NCI-H1417 (cell line): ENCODE measurements around the gene PROCA1.
A peak's percentile ranks its signal among the peaks of the same experiment; 100 is the strongest.
"Not testable (repeated sequence)": the region's sequence is repeated elsewhere in the genome, so short reads cannot be mapped to it uniquely, and the experiment has no call there.

Source experiments
- DNase-seq, 3 experiments: peaks; one replicate each; lab custom pipeline; 2025; lab: John Stamatoyannopoulos, UW

The PROCA1 gene

DNA sequence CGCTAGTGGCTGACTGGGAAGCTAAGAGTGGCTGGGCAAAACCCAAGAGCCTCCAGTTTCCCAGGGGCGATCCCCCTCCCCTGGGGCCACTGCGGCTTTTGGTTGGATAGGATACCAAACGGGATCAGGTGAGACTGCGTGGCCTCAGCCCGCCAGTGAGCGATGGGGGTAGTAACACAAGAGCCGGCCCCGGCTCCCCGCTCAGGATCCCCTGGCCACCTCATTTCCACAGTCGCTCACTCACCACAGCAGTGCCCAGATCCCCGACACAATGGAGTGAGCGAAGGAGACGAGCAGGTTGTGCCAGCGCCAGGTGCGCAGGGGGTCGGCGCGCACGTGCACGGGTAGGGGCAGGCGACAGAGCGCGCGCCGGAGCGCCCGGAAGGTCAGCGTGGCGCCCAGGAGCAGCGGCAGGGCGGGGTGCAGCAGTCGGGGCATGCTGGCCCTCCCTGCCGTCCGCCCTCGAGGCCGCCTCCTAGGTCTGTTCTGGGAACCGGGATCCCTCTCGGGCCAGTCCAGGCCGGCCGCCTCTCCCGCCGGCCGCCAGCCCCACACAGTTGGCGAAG is 14.1 kb upstream of the PROCA1 start:
- peak; percentile 75 to 89 (median 88) for DNase-seq

DNA sequence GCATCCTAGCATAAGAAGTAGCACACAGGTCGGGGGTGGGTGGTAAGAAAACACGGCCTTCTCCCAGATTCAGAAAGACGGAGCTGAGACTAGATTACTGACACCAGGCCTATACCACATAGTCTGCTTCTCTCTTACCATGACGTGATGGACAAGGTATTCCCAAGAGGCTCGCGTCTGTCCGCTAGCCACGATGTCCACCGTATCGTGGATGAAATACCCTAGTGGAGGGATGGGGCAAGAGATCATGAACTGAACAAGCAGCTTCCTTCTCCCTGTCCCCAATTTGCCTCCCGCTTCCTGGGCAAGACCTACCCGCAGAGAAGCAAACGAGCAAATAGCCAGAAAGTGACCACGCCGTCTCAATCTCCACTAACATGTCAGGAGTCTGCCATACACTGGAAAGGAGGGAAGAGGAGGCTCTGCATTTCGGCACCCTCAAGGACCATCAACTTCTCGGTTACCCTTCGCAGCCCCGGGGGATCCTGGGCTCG is 13.5 kb upstream of the PROCA1 start:
- DNase-seq: peak in 2 of 3 experiments; percentile 44 to 79

DNA sequence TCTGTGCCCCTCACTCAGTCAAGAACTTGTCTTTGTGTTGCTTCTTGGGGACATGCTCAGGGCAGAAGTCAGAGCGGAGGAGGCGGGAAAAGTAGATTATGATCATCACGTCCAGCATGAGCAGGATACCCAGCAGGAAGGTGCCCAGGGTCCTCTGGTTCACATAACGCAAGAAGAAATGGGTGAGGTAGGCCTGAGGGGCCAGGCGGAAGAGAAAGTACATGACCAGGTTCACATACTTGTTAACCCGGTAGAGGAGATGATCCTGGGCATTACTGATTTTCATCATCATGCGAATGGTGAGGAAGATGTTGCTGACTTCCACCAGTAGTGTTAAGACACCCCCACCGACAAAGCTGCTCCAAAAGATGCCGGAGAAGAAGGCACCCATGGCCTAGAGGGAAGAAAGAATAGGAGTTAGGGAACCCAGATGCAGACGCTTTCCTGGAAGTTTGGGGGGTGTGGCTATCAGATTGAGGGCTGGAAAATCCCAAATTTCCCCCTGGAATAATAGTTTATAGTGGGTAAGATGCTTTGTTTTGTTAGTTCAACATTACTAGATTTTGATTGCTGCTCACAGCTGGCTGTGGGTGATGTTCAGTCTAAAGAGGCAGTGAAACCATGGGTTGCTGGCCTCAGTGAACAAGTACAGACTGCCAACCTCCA is 12.9 kb upstream of the PROCA1 start:
- DNase-seq: no peak

DNA sequence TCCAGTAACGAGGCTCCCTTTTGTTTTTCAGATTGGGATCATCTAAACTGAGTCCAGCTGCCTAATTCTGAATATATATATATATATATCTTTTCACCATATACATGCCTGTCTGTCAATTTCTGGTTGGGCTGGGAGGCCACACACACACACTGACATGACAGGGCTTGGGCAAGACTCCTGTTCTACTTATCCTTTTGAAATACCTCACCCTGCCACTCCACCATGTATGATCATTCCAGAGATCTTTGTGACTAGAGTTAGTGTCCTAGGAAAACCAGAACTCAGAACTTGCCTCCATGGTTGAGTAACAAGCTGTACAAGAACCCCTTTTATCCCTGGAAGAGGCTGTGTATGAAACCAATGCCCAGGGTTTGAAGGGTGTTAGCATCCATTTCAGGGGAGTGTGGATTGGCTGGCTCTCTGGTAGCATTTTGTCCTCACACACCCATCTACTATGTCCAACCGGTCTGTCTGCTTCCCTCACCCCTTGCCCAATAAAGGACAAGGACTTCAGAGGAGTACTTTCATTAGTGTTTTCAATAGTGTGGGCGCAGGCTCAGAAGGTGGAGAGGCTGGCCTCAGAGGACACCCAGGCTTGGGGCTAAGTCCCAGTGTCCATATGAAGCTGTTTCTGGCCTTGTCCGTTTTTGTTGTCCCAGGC is 12.3 kb upstream of the PROCA1 start:
- not testable (repeated sequence) for DNase-seq

DNA sequence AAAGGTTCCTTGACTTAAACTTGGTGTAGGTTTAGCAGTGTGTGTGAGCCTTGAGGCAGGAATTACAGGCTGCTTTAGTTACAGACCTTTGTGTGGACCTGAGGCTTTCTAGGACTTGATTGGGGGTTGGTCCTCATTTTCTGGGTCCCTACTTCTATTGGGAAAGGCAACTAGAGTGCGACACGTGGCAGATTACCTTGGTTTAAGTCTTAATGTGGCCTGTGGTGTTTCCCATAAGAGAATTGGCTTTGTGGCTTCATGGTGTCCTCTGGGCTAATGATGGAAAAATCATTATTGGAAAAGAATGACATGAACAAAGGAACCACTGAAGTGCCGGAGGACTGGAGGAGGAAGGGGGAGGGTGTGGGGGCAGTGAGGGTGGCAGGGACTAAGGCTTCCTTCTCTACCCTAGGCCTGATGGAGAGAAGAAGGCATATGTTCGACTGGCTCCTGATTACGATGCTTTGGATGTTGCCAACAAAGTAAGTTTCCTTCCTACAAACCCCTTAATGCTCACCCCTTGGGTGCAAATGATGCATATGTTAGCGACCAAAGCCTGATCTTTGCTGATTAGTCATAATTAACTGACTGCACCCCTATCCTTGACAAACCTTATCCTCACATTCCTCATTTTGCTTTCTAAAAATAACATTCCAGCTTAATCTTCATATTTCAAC is 11.6 kb upstream of the PROCA1 start:
- no peak for DNase-seq

DNA sequence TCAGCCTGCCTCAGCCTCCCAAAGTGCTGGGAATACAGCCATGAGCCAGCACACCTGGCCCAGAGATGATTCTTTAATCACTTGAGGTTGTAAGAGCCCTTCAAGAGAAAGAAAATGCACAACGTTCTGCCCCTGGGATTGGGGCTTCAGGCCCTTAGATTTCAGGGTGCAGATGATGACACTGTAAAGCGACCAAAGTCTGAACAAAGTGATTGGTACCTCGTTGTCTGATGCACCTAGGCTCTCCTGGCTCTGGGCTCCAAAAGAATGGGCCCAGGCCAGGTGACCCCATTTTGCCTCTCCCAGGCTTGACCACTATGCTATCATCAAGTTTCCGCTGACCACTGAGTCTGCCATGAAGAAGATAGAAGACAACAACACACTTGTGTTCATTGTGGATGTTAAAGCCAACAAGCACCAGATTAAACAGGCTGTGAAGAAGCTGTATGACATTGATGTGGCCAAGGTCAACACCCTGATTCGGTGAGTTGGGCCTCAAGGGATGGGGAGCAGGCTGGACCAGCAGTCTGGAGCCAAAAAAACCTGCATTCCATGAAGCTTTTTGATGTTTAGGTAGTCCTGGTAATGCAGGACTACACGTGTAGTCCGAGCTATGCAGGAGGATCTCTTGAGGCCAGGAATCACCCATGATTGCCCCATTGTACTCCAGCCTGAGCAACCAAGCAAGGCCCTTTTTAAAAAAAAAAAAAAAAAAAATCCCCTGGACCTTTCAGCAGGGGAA is 10.9 kb upstream of the PROCA1 start:
- DNase-seq: no peak

DNA sequence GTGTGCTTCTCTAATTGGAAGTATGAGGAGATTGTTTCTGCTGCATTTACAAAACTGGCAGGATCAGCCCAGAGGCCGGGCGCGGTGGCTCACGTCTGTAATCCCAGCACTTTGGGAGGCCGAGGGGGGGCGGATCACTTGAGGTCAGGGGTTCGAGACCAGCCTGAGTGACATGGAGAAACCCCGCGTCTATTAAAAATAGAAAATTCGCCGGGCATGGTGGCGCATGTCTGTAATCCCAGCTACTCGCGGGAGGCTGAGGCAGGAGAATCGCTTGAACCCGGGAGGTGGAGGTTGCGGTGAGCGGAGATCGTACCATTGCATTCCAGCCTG is 9.3 kb upstream of the PROCA1 start:
- not testable (repeated sequence) for DNase-seq

DNA sequence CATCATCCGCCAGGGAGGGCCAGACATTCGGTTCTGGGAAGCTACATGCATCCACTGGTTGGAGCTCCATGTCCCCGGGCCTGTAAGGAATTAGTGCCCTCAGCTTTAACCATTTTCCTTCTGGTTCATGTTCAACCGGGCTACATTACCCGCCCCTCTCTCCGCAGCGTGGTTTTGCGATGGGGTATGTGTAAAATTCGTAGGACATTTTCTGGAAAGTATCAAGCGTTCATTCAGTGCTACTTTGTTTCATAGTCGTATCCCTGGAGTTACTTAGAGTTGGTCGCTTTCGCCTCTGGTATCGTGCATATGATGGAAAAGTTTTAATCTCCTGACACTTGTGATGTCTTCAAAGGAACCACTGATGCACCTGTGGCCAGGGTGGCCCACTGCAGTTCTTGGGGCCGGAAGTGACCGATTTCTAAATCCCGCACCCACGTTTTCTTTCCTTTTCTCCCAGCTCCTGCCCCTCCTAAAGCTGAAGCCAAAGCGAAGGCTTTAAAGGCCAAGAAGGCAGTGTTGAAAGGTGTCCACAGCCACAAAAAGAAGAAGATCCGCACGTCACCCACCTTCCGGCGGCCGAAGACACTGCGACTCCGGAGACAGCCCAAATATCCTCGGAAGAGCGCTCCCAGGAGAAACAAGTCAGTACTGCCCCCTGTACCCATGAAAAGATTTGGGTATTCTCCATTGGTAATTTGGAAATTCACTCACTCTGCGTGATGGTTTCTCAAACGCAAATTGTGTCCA is 8.7 kb upstream of the PROCA1 start:
- DNase-seq: peak in 1 of 3 experiments; percentile 51

DNA sequence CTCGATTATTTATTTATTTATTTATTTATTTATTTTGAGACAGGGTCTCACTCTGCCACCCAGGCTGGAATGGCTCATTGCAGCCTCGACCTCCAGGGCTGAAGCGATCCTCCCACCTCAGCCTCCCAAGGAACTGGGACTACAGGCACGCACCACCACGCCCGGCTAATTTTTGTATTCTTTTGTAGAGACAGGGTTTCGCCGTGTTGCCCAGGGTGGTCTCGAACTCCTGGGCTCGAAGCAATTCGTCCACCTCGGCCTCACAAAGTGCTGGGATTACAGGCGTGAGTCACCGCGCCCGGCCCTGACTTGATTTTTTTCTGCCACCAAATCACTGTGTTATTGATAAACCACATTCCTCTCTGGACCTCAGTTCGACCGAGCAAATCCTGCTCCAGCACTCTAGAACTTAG is 7.3 kb upstream of the PROCA1 start:
- DNase-seq: no peak

DNA sequence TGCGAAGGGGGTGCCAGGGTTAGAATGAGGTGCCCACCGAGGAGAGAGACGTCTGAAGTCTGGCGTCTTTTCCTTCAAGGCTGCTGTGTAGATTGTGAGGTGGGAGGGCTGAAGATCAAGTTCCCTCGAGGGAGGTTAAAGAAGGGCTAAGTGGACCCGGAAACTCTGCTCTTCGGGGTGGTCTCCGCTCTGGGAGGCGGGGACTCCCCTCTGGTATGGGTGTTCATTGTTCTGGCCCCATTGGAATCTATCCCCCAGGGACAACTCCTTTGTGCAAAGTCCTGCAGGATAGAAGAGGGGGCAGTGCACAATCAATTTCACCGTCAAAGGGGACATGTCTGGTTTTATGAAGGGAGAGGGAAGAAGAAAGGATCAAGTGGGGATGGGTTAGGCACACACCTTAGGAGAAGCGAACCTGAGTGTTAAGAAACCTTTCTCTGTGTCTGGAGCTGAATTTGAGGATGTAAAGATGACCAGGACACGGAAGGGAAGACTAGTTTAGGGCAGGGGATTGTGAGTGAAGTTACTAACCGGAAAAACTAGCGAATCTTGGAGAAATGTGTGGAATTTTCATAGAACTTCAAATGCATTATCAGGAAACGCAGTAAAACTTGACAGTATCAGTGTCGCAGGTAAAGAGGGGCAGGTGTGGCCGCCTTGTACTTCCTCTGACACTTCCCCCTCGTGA is 6.8 kb upstream of the PROCA1 start:
- peak in 1 of 3 experiments; percentile 14 for DNase-seq

DNA sequence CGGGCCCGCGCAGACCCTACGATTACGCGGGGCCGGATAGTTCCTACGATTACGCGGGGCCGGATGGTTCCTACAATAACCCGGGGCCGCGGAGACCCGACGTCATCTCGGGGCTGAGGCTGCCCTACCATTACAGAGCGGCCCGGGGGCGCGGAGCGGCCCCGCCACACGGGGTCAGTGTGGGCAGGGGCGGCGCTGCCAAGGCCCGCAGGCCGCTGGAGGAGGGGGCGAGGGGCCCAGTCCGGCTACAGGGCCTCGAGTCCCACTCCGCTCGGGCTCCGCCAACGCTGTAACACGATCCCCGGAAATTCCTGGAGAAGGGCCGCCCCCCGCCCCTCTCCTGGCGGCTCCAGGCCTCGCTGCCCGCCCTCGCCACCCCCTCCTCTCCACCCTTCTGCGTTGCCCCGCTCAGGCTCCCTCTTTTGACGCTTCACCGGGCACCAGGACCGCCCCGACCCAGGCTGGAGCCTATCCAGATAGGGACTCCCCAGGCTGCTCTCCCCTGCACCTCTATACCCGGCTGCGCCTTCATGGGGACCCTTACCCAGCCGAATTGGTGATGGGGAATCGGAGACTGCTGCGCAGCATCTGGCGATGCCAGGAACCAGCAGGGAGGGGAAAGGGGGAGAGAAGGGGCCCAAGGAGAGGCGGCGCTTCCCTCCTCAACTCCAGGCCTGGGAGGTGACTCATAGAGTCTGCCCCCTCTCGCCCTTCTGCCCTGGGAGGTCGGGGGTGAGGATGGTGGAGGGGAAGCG is 6.1 kb upstream of the PROCA1 start, which contains the start of gene RAB34:
RAB34 (minus strand) TSS at position 291 of the 755 bp plus-strand sequence. CDS start 602 bp downstream, outside the sequence.
- DNase-seq: peak in 2 of 3 experiments; percentile 40 to 49

DNA sequence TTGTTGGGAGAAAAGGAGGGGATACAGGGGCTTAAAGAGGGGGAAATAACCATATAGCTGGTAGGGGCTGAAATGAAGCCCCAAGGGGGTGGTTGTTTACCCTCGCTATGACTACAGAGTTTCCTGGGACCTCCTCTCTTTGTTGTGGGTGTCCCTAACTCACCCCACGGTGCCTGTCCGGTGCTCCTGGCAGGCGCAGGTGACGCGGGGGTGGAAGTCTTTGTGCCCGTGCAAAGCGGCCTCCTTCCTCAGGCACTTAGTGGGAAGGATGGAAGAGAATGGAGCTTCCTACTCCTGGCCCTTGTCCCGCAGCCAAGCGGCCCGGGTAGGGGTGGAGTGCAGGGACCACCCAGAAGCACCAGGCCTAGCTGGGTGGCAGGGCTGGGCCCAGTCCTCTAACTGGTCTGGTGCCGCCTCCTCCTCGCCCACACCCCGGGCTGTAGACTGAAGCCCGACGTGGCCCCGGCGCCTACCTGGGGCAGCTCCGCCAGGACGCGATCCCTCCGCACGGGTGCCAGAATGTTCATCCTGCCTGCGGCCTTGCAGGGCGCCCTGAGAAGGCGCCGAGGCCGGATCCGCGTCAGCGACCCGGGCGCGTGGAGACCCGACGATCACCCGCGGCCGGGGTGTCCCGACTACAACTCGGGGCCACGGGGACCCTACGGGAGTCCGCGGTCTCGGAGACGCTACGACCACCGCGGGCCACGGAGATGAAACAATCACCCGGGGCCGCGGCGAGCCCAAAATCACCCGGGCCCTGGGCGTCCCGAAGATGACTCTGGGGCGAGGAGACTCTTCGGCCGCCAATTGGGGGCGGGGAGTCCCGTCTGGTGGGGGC is 5.3 kb upstream of the PROCA1 start:
- no peak for DNase-seq

DNA sequence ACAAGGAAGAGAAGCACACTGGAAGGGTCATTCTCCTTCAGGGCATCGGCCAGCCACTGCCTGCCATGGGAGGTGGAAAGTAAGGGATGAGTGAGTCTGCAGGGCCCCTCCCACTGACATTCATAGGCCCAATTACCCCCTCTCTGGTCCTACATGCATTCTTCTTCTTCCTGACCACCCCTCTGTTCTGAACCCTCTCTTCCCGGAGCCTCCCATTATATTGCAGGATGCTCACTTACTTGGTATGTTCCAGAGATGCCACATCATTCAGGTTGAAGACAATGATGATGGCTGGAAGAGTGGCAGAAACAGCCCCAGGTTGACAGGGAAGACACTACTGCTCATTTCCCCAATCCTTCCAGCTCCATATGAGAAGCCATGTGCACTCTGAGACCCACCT is 3.5 kb upstream of the PROCA1 start:
- no peak for DNase-seq

DNA sequence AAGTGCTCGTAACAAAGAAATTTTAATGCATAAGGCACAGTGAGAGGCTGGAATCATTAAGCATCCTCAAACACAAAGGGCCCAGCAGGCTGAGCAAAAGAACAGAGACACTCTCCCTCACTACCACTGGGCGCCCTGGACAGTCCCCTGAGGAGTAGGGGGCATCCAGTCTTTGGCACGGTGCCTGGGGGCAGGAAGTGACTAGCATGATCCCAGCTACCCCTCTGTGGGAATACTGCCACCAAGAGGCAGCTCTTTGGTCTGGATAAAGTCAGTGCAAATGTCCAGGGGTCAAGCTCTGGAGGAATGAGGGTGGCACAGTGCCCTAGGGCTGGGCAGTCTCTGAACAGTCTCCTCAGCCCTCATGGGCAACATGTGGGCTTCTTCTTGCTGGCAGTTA is 2.6 kb upstream of the PROCA1 start:
- DNase-seq: no peak

DNA sequence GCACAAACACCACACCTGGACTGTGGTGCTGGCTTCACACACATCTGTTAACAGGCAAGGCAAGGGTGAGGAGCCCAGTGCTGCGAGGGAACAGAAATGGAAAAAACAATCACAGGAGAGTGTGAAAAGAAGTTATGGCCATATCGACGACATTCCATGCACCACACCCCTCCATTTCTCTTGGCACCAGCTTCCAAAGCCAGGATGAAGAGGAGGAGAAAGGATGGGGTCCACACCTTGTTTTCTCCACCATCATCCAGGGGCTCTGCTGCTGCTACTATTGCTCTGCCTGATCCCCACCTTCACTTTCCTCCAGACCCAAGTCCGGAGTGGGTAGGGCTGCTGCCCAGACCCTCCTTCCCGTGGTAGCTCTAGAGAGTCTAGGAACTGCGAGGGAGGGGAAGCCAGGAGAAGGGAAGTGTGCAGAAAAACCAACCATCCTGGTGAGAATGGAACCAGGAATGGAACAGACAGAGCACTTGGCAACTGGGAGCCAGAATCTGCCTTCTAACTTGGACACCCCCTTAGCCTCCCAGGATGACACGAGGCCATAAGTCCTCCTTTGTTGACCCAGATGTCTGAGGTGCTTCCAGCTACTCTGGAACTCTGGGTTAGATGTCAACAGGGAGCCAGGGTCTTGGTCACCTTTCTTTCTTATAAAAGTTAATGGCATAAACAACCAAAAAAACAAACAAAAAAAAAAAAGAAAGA is 1.2 kb upstream of the PROCA1 start:
- DNase-seq: no peak

DNA sequence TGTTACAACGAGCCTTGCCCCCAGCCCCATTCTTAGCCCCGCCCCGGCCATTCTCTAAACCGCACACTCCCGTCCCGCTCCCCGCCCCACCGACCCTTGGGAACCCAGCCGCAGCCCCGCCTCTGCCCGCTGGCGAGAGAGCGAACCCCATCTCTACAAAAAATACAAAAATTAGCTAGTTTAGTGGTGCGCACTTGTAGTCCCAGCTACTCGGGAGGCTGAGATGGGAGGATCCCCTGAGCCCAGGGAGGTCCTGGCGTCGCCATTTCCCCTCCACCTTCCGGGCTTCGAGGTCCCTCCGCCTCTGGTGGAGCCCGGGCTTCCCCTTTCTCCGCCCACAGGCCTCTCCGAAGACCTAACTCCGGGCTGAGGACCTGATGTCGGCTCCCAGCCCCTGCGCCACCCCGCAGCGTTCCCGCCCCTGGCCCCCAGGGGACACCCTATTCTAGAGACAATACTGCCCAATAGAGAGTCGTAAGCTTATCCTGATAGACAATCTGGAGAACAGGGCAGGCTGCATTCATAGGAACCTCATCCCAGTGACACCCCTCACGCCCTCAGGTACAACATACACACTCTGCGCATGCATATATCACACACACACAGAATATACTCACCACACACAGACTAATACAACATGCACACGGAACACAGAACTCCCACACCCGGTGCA is 480 bp upstream of the PROCA1 start:
- no peak for DNase-seq

DNA sequence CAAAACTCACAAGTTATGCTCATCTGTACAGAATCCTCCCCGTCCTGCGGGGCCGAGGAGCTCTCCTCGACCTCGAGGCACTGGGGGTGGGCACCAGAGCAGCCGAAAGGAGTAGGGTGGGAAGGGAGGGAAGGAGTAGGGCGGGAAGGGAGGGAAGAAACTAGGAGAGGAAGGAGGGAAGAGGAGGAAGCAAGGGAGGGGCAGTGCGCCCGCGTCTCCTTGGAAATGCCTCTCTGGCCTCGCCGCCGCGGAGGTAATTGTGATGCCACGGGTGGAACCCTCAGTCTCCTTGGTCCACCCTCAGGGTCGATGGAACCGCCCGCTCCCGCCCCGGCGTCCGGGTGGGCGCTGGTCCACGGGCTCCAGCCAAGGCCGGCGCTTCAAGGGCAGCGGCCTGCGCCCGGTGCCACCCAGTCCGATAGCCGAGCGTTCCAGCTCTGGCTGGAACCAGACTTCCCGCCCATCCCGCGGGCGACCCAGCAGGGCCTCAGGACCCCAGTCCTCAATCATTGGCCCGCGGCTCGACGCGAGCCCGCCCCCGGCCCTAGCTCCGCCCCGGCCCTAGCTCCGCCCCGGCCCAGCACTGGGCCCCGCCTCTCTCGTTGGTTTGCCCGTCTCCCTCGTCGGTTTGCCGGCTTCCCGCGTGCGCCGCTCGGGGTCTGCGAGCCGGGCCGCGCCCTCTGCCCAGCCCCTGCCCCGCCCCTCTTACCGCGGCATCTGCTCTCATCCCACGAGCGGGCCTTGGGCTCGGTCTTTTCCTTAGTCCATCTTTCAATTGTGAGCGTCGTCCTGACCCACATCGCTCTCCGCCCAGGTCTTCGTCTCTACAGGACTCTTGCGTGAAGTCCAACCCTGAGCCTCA is 596 bp downstream of the PROCA1 start:
- DNase-seq: peak; percentile 88 to 96 (median 96)
